Measurements from ENCODE around the gene CA10.

Gene CA10

DNA sequence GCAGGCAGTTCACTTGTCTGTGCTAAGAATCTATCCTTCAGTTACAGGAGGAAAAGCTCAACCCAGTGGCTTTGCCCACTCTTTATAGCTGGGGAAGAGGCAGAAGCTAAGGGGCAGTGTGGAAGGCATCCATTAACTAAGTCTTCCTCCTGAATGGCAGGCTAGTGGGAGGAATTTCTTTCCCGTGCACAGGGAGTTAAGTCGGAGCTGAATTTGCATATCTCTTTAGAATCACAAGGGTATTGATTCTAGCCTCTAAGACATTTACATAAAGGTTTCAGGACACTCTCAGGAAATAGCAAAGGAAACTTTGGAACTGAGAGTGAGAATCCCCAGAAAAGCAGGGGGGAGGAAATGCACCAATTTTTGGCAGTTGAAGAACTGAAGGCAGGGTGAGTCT is 245.6 kb downstream of the CA10 start:
- TF ChIP-seq, protein P1, sequence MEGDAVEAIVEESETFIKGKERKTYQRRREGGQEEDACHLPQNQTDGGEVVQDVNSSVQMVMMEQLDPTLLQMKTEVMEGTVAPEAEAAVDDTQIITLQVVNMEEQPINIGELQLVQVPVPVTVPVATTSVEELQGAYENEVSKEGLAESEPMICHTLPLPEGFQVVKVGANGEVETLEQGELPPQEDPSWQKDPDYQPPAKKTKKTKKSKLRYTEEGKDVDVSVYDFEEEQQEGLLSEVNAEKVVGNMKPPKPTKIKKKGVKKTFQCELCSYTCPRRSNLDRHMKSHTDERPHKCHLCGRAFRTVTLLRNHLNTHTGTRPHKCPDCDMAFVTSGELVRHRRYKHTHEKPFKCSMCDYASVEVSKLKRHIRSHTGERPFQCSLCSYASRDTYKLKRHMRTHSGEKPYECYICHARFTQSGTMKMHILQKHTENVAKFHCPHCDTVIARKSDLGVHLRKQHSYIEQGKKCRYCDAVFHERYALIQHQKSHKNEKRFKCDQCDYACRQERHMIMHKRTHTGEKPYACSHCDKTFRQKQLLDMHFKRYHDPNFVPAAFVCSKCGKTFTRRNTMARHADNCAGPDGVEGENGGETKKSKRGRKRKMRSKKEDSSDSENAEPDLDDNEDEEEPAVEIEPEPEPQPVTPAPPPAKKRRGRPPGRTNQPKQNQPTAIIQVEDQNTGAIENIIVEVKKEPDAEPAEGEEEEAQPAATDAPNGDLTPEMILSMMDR (conservative IDR thresholded peaks at IDR 0.05; ENCODE audit: low read depth, low read length), result no peak
- H3K4me3 ChIP-seq (ENCODE audit: low read length), result no peak overlapping the region
- no peak for DNase-seq (ENCODE audit: low read depth)

GRCh38 chr17:51911237-51911636 is 247.3 kb downstream of the CA10 start:
- no peak overlapping the region for H3K4me3 ChIP-seq (ENCODE audit: low read length)
- TF ChIP-seq, protein P1 (conservative IDR thresholded peaks at IDR 0.05; ENCODE audit: low read depth, low read length), result no peak
- DNase-seq (ENCODE audit: low read depth), result no peak

DNA sequence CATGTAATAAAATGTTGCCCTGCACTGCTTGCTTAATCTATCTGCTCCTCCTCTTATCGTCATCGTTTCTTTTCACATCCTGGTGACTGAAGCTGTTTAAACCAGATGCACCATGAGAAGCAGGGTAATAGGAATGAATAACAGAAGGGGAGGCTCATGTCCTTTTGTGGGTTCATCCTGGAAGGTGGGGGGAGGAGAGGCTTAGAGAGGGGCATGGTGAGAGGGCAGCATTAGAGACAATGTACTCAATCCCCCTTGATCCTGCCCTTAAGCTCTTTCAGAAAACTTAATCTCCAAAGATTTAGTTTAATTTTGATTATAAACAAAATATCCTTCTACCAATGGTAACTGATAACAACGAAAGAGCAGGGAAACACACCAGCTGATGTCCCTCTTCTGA is 248.5 kb downstream of the CA10 start:
- no peak for DNase-seq (ENCODE audit: low read depth)
- no peak overlapping the region for H3K4me3 ChIP-seq (ENCODE audit: low read length)
- TF ChIP-seq, protein P1 (conservative IDR thresholded peaks at IDR 0.05; ENCODE audit: low read depth, low read length), result no peak

DNA sequence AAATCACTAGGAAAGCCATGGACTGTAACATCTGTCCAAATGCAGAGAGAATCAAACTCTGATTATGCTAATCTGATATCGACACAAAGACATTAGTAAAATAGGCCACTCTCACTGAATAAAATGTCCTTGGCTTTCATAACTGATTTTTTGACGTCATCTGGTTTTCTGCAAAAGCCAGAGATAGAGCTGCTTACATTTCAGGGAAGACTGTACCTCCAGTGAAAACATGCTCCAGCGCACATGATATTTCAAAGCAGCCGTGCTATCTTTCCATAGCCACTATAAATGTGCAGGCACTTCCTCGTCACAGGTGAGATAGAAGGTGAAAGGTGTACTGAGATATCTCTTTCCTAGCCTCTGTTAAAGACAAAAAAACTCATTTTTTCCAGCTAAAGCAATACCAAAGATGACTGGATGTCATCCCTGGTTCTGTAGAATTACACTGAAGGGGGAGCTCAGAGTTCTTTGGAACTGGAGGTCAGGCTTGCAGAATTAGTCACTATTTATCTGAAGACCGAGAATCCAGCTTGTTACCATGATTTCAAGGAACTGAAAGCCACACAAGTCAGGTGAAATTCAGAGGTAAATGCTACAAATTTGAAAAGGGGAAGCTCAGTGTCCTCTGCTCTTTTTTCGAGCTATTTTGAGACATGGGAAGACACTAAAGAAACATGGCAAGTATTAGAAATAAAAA is 249.5 kb downstream of the CA10 start:
- no peak overlapping the region for H3K4me3 ChIP-seq (ENCODE audit: low read length)
- DNase-seq (ENCODE audit: low read depth), result no peak
- TF ChIP-seq, protein P1 (conservative IDR thresholded peaks at IDR 0.05; ENCODE audit: low read depth, low read length), result no peak

- no peak for DNase-seq (ENCODE audit: low read depth)
- H3K4me3 ChIP-seq (ENCODE audit: low read length), result no peak overlapping the region
- TF ChIP-seq, protein P1 (conservative IDR thresholded peaks at IDR 0.05; ENCODE audit: low read depth, low read length), result no peak
Measured at GRCh38 chr17:51907041-51907440, 251.5 kb downstream of the CA10 start.

- no peak overlapping the region for H3K4me3 ChIP-seq (ENCODE audit: low read length)
- TF ChIP-seq, protein P1 (conservative IDR thresholded peaks at IDR 0.05; ENCODE audit: low read depth, low read length), result no peak
- no peak for DNase-seq (ENCODE audit: low read depth)
Measured at GRCh38 chr17:51904379-51904778, 254.1 kb downstream of the CA10 start.

DNA sequence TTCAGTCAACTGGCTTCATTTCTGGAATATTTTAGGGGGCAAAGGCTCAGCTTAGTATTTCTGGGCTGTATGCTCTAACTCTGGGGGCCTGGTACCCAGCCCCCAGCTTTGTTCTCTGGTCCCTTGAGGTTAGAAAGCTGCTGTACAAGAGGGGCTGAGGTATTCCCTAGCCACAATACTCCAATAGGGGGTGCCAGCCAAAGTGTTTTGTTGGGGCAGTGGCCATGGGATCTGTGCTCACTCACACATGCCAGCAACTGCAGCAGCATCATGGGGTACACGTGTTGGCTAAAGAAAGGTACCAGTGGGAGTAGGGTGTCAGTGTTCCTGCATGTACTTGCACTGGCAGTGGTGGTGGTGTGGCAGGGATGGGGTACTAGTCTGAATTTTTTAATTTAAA is 257.3 kb downstream of the CA10 start:
- DNase-seq (ENCODE audit: low read depth), result no peak
- TF ChIP-seq, protein P1 (conservative IDR thresholded peaks at IDR 0.05; ENCODE audit: low read depth, low read length), result no peak
- no peak overlapping the region for H3K4me3 ChIP-seq (ENCODE audit: low read length)

Measured in retinal pigment epithelial cell (primary cell).